PFSK-1 (cell line): ENCODE data around the gene GFAP.

Source experiments
- POLR2AphosphoS5 ChIP-seq: IDR thresholded peaks from 2 replicates; pipeline ENCODE4 v1.6.1; 2012; ENCODE audit warnings: low read depth, mild to moderate bottlenecking, control low read depth, low read length, moderate library complexity
- REST ChIP-seq, 2 experiments: IDR thresholded peaks; 2 replicates each; pipeline versions ENCODE4 v1.6.1 to v1.8.0; 2011 to 2012; ENCODE audit warnings: low read depth in 2 of 2, low read length in 2 of 2, control low read depth in 1 of 2, inconsistent platforms in 1 of 2, mild to moderate bottlenecking in 1 of 2, moderate library complexity in 1 of 2; ENCODE audit not compliant: insufficient read depth in 1 of 2

GRCh38 chr17:44909681-44910144 lies 5.6 kb downstream of the GFAP start:
- TF ChIP-seq POLR2AphosphoS5, result no peak
- no peak for TF ChIP-seq REST (IDR thresholded peaks at IDR 0.05; ENCODE audit: insufficient read depth in 1 of 2, low read depth in 2 of 2, low read length in 2 of 2)
